ENCODE results near the gene VARS1.

DNA sequence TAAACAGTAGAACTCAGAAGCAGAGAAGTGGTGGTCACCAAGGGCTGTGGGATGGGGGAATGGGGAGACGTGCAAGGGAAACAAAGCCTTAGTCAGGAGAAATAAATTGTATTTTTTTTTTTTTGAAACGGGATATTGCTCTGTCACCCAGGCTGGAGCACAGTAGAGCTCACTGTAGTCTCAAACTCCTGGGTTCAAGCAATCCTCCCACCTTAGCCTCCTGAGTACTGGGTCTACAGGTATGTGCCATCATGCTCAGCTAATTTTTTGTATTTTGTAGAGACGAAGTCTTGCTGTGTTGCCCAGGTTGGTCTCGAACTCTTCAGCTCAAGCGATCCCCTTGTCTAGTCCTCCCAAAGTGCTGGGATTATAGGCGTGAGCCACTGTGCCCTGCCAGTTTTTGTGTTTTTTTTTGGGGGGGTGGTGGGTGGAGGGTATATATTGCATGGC, 35.4 kb upstream of the VARS1 start:
- TF ChIP-seq TCF12 (IDR thresholded peaks at IDR 0.05; ENCODE audit: low read depth, low read length) (no peak), POLR2AphosphoS5 (IDR thresholded peaks at IDR 0.05; ENCODE audit: low read depth, low read length) (no peak), CHD2 (IDR thresholded peaks at IDR 0.05; ENCODE audit: low read length) (no peak), CREB1 (IDR thresholded peaks at IDR 0.05) (no peak), EZH2 (IDR thresholded peaks at IDR 0.05; ENCODE audit: low read depth, low read length, severe bottlenecking) (no peak), SRF (IDR thresholded peaks at IDR 0.05; ENCODE audit: low read depth, low read length) (no peak), CBX8 (IDR thresholded peaks at IDR 0.05; ENCODE audit: borderline replicate concordance, low read depth, low read length) (no peak), HDAC6 (IDR thresholded peaks at IDR 0.05; ENCODE audit: low read depth, low read length) (no peak)
- TF ChIP-seq, protein P1, sequence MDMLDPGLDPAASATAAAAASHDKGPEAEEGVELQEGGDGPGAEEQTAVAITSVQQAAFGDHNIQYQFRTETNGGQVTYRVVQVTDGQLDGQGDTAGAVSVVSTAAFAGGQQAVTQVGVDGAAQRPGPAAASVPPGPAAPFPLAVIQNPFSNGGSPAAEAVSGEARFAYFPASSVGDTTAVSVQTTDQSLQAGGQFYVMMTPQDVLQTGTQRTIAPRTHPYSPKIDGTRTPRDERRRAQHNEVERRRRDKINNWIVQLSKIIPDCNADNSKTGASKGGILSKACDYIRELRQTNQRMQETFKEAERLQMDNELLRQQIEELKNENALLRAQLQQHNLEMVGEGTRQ (IDR thresholded peaks at IDR 0.05; ENCODE audit: low read length): no peak
- TF ChIP-seq, protein P2, sequence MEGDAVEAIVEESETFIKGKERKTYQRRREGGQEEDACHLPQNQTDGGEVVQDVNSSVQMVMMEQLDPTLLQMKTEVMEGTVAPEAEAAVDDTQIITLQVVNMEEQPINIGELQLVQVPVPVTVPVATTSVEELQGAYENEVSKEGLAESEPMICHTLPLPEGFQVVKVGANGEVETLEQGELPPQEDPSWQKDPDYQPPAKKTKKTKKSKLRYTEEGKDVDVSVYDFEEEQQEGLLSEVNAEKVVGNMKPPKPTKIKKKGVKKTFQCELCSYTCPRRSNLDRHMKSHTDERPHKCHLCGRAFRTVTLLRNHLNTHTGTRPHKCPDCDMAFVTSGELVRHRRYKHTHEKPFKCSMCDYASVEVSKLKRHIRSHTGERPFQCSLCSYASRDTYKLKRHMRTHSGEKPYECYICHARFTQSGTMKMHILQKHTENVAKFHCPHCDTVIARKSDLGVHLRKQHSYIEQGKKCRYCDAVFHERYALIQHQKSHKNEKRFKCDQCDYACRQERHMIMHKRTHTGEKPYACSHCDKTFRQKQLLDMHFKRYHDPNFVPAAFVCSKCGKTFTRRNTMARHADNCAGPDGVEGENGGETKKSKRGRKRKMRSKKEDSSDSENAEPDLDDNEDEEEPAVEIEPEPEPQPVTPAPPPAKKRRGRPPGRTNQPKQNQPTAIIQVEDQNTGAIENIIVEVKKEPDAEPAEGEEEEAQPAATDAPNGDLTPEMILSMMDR (IDR thresholded peaks at IDR 0.05; ENCODE audit: control extremely low read depth in 1 of 3, insufficient read depth in 1 of 3, low read depth in 1 of 3, low read length in 3 of 3): no peak
